ENCODE data around the gene TSGA10IP. TPM values are rescaled to one million over a fixed set of nuclear protein-coding genes. Genes with fewer than 3 reads are reported as not detected.

The TSGA10IP gene
- total and polyA plus RNA-seq, 10 of the 15 experiments (the other 5 are each of a cell fraction or from before 2014, with no cell fraction given), result not detected

- TF ChIP-seq E2F8 (IDR thresholded peaks at IDR 0.05; ENCODE audit: low read depth, partially characterized antibody) (peak; percentile 78), E4F1 (IDR thresholded peaks at IDR 0.05; ENCODE audit: borderline replicate concordance, partially characterized antibody) (no peak), NBN (IDR thresholded peaks at IDR 0.05) (0 out of 2 replicates have a peak, but pooled peaks have one; percentile 38), PAX5 (IDR thresholded peaks at IDR 0.05; ENCODE audit: borderline replicate concordance, low read depth, low read length) (no peak), EZH2 (IDR thresholded peaks at IDR 0.05; ENCODE audit: borderline replicate concordance, control insufficient read depth, low read depth, low read length) (no peak), TAF1 (IDR thresholded peaks at IDR 0.05; ENCODE audit: borderline replicate concordance, low read depth, low read length) (no peak), PKNOX1 (IDR thresholded peaks at IDR 0.05) (no peak), IKZF1 (conservative IDR thresholded peaks at IDR 0.05) (peak; percentile 64), CTCF (IDR thresholded peaks at IDR 0.05 in 2 of 3, conservative IDR thresholded peaks at IDR 0.05 in 1 of 3; ENCODE audit: control insufficient read depth in 2 of 3, extremely low read depth in 1 of 3, insufficient read depth in 1 of 3, low read depth in 3 of 3, low read length in 3 of 3) (peak in 2 of 3 experiments; percentile 26 to 37; a peak in 3 of 6 replicates)
Observed at GRCh38 chr11:65911682-65912568, 33.4 kb upstream of the TSGA10IP start (continued).
